ENCODE results near the gene U2AF1. TPM values are rescaled to one million over a fixed set of nuclear protein-coding genes. Genes with fewer than 3 reads are reported as not detected.

The U2AF1 gene
- polyA plus RNA-seq, 1 donor from 2014 or later: 48.7 TPM

Other genes with a start within 250 kb of the U2AF1 start
- 5.5 and 9.2 TPM in 2 replicates for gene WDR4, start 228.0 kb downstream of the U2AF1 start, polyA plus RNA-seq
- 19.4 and 22.7 TPM in 2 replicates for gene NDUFV3, start 214.3 kb downstream of the U2AF1 start, polyA plus RNA-seq
- gene ERVH48-1, start 181.9 kb downstream of the U2AF1 start, polyA plus RNA-seq: not detected in 2 replicates
- 6.9 and 8.2 TPM in 2 replicates for gene PKNOX1, start 133.0 kb downstream of the U2AF1 start, polyA plus RNA-seq
- 16.3 and 28.5 TPM in 2 replicates for gene CBS, start 31.7 kb downstream of the U2AF1 start, polyA plus RNA-seq
- gene CRYAA, start 61.4 kb upstream of the U2AF1 start, polyA plus RNA-seq: not detected in 2 replicates

All from neural cell (in vitro differentiated cells).